GM18909 (cell line): ENCODE data around the gene HPSE2.
A peak's percentile ranks its signal among the peaks of the same experiment; 100 is the strongest.
"Not testable (repeated sequence)": the region's sequence is repeated elsewhere in the genome, so short reads cannot be mapped to it uniquely, and the experiment has no call there.

Experiments used
- ATAC-seq: cut with Tn5 transposase; IDR thresholded peaks from one replicate; pipeline ENCODE4 v1.9.1; 2021; ENCODE audit warnings: mild to moderate bottlenecking; ENCODE audit not compliant: unreplicated experiment, poor library complexity

Gene HPSE2

DNA sequence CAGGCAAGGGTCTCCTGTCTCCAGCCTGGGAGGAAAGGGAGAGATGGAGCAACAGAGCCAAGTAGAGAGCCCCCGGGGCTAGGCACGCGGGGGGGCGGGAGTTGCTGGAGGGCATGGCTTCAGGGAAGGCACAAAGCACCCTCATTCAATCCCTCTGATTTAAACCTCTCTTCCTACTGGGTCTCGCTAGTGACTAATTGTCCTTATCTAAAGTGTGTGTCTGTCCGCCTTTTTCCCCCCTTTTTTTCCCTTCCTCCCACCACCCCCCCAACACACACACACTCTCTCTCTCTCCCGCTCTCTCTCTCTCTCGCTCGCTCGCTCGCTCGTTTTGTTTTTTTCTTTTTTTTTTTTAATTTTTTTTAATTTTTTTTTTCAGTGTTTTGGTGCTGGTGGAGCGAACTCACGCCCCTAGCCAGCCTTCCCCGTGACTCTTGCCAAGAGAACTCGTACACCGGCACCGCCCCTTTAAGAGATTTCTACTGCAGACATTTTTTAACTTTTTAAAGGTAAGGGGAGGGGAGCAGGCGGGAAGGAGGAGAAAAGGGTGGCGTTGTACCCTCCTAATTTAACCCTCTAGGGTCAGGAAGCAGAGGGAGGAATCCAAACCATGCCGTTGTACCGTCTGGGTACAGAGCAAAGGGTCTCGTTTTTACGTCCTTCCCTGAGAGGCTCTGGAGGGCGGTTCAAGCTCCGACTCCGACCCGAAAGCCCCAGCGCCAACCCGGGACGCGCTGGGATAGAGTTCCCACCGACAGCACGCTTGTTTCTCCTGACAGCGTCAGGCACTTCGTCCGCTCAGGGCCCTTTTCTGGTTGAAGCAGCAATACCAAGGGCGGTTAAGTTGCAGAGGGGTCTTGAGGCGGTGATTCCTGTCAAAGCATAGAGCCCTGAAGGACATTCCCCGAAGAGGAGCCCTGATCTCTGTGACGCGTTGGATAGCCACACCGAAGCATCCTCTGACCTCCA lies at the start of gene HPSE2:
Gene HPSE2 (minus strand): TSS at position 195 of the 969 bp plus-strand sequence.
- no peak for ATAC-seq

DNA sequence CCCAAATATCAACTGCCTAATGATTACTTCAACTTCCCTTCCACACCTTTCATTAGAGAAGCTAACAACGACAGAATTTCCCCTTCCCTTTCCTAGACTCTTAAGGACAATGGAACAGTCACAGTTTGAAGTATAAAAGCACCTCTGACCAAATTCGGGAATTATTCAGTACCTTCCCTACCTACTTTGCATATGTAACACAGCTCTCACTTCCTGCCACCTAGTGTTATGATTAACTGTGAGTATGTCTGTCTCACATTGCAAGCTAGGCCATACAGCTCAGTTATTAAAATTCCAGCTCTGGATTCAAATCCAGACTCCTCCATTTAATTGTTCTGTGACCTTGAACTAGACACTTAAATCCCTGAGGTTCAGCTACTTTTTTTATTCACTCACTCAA lies 44.8 kb upstream of the HPSE2 start:
- peak; percentile 78 for ATAC-seq

DNA sequence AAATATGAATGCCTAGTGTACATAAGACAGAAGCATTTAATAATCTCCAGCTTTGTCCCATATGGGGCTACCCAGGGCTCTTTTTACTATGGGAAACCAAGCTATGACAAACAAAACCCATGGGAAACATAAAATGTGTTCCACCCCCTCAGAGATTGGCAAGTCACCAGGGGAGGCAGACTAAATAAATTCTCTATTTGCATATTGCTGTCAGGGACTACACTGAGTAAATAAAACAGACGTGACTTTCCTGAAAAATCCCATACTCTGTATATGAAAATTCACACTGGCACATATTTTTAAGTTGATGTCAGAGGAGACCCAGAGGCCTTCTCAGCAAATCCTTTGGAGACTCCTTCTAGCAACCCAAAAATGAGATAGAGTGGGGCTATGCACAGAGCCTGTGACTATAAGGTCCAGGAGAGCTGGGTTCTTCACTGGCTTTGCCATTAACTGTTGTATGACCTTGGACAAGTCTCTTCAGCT lies 44.0 kb upstream of the HPSE2 start:
- ATAC-seq: peak; percentile 42

DNA sequence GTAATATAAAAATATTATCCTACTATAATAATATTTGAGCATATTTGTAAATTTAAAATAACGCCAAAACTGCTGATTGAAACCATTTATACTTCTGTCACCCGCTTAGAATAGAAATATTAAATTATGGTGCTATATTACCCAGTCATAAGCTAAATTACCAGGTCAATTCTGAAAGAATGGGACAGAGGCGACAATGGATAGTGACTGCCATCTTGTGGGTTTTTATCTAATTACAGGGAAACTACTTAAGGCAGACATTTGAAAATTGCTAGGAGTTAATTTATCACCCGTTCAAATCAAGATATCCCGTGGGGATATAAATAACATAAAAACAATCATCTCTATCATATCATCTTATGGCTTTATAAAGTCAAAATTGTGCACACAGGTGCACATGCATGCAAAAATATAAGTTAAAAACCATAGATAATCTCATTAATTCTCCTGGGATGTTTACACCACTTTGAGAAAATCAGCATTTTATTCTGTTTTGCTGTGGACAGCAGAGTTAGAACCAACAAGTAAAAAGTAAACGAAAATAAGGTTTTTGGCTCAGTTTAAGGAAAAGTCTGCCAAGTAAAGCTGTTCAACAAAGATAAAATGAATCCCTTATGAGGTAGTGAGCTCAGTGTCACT lies 41.3 kb upstream of the HPSE2 start:
- ATAC-seq: no peak

DNA sequence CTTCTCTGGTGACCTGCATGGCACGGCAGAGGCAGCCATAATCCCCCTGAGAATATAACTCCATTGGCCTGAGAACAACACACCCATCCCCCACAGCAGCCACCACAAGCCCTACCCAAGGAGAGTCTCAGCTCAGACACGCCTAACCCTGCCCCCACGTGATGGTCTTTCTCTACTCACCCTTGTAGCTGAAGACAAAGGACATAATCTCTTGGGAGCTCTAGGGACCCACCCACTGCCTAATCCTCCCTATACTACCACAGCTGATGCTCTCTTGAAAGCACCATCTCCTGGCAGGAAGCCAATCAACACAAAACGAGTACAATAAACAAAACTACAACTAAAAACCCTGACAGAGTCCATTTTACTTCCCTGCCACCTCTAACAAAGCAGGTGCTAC lies 30.7 kb upstream of the HPSE2 start:
- no peak for ATAC-seq

DNA sequence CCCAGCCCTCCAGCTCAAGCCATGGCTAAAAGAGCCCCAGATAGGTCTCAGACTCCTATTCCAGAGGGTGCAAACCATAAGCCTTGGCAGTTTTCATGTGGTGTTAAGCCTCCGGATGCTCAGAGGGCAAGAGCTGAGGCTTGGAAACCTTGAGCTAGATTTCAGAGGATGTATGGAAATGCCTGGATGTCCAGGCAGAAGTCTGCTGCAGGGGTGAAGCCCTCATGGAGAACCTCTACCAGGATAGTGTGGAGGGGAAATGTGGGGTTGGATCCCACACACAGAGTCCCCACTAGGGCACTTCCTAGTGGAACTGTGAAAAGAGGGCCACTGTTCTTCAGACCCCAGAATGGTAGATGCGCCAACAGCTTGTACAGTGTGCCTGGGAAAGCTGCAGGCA lies 13.2 kb upstream of the HPSE2 start:
- ATAC-seq: no peak

DNA sequence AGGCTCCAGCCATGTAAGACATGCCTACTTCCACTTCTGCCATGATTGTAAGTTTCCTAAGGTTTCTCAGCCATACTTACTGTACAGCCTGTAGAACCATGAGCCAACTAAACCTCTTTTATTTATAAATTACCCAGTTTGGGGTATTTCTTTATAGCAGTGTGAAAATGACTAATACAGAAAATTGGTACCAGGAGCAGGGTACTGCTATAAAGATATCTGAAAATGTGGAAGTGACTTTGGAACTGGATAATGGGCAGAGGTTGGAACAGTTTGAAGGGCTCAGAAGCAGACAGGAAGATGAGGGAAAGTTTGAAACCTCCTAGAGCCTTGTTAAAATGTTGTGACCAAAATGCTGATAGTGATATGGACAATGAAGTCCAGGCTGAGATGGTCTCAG lies 12.2 kb upstream of the HPSE2 start:
- ATAC-seq: not testable (repeated sequence)

DNA sequence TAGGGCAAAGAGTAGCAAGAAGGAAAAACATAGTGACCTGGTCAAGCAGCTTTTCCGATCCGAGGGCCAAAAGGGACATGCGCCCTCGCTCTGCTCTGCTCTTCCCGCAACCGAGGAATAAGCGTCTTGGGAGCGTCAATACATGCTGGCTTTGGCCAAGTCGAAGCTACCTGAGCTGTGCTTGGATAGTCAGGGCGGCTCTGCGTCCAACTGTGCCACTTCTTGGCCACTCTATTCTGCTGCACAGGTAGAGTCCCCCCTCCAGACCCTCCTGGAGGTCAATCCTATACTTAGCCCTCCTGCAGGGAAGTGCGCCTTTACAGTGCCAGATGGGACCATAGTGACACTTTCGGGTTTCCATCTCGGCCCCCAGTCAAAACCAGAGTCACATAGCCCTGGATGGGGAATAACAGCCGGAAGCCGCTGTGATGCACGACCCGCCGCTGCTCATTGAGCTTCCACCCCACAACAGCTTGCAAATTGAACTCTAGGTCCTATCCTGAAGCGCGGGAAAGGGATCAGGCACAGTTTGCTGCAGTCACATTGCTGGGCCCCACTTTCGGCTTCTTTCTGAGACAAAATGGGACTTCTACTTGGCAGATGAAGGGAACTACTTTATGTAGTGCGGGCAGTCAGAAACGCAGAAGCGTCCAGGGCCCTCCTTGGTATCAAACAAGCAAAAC lies 1.1 kb upstream of the HPSE2 start:
- no peak for ATAC-seq

DNA sequence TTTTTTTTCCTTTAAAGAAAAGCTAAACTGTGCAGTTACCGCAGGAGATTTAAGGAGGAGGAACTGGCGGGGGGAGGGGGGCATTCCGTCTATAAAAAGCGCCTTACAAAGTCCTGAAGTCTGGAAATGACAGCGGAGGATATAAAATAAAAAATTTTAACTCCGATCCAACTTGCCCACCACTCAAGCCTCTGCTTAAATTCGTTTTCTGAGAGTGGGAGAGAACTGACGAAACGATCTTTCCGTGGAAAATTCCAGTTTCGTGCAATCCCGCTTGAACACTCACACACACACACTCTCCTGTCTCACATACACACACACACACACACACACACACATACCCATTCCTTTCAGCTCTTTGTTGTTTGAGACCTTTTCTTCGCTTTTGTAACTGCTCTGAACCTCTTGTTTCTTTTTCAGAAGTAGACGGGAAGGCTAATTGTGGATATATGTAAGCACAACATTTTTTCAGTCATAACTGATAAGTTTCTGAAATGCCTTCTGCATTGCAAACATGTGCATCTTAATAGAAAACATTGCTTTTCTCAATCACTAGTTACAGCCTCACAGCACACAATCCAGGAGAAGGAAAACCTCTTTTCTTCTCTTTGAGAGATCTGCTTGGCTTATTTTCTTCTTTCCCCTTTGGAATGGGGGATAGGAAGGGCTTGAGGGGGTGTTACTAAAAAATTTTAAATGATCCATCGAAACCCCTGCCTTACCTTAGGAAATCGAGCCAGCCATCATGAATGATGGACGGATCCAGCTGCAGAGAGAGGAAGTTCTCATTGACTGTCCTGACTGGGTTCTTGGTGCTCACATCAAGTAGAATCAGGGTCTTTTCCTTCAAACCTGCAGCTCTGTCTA lies 628 bp downstream of the HPSE2 start:
- no peak for ATAC-seq

DNA sequence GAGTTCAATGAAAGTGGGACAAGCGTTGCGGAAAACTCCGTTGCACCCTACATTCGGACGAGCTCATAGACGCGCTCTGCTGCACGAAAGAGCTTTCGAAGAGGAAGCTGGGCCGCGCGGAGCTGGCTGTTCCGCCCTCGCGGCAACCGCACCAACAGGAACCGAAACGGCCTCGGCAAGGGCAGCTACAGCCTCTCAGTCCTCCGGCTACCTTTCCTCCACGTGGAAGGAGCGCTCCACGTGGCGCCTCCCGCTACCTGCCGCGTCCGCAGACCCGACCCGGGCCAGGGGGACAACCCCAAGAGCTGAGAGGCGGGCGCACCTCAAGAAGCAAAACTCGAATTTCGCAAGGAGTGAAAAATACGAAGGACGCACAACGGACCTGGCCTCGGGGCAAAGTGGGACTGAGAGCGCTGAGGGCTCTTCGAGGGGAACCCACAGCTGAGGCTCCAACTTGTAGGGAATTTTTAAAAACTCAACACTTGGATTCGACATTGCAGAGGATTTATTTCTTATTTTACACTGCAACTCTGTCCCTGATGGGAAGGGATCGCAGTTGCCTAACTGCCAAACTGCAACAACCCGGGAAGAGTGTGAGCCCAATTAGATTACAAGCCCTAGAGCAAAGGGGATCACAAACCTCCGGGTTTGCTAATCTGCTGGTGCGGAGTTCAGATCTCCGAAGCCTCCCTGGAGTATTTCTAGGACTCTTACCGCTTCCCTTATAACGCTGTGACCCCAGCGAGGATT lies 1.4 kb downstream of the HPSE2 start:
- peak; percentile 99 for ATAC-seq

DNA sequence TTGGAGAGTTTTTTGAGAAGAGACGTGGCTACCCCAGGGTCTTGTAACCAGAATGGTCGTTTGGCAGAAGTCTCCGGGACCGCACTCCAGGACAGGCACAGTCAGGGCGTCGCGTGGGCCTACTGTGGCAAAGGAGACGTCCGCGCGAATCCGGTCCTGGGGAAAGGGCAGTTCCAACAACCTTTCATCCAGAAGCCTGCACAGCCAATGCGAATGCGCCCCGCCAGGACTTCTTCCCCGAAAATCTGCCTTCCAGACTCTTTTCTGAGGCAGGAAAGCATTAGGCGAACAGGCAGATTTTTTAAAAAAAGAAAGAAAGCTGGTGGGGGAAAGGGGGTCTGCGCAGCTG lies 2.0 kb downstream of the HPSE2 start:
- peak; percentile 17 for ATAC-seq

DNA sequence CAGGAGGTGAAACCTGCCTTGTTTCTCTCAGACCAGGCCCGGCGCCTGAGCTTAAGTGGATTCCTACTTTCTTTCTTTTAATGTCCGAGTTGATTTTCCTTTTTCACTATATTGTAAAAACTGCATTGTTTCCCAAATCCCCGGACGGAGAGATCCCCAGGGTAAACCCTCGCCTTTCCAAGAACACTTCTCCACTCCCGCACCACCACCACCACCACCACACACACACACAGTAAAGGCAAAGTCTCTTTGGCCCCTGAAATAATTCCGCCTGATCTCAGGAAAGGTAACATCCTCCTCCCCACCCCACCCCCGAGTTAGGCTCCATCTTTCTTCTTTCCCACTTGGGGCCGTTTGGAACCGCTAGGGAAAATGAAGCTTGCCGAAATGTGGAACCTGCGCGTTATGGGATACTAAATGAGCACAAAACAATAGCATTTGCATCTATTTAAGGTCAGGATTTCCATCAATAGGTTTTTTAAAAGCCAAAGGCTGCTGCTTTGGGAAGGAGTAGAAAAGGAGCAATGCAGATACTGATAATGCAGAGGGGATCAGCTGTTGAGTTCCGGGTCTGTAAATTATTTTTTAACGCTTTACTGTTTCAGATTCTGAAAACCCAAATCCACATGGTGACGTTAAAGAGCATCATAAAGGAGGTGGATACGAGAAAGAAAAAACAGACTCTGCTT lies 2.5 kb downstream of the HPSE2 start:
- ATAC-seq: no peak

DNA sequence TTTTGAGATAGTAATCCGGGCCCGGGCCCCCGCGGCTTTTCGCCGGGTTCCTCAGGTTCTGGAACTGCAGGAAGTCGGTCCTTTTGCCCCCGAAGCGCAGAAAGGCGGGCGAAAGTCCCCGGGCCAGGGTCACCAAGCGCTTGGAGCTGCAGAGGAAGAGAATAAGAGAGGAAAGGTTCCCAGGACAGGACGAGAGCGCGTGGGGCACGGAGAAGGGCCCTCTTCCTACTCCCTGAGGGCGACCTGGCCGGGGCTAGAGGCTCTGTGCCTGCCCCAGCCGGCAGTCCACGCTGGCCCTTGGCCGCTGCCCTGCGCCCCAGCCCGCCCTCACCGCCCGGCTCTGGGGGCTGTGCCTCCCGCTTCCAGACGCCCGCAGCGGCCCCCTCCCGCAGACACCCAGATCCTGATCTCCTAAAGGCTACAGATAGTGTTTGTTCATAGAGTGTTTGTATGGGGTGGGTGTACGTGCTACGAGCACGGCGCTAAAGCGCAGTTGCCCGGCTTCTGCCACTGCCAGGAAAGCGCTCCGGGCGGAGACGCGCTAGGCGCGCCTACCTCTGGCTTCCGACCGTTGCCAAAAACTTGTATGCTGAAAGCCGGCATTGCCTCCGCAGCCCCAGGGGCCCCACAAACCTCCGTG lies 3.2 kb downstream of the HPSE2 start:
- ATAC-seq: no peak

DNA sequence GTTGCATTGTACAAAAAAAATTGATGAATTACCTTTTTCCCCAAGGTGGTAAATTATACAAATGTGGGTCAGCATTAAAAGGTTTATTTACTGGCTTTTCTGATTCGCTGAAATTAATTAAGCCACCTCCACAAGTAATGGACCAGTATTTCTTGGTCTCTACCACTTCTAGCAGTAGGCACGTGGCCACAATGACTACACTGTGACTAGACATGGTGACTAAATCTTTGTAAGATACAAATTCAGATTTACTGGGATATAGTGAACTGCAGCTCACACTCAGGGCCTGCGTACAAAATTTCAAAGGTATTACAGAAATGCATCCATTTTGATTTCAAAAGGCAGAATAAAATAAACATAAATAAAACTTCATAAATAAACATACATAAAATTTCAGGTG lies 10.9 kb downstream of the HPSE2 start:
- ATAC-seq: no peak

DNA sequence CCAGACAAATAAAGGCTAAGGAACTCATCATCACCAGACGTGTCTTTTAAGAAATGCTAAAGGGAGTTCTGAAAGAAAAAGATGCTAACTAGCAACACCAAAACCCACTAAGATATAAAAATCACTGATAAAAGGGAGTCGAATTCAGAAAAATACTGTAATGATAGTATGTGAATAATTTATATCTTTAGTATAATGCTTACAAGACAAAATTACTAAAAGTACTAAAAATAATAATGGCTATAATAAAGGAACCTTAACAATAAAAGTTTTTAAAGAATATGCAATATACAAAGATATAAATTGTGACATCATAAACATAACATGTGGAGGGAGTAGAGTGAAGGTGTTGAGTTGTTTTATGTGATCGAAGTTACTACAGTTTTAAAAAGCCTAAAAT lies 28.3 kb downstream of the HPSE2 start:
- no peak for ATAC-seq

DNA sequence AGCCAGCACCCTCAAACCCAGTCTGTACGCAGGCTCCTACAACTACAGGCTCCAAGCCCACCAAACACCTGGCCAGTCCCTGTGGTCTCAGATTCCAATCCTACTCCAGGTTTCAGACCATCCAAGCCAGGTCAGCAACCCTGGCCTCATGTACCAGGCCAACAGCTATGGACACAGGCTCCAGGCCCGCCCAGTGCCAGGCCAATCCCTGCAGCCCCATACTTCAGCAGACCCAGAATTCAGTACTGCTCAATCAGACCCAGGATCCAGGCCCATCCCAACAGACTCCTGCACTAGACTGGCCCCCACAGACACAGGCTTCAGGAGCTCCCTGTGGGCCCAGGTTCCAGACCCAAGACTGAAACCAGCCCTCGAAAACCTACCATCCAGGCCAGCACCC lies 32.3 kb downstream of the HPSE2 start:
- ATAC-seq: no peak

DNA sequence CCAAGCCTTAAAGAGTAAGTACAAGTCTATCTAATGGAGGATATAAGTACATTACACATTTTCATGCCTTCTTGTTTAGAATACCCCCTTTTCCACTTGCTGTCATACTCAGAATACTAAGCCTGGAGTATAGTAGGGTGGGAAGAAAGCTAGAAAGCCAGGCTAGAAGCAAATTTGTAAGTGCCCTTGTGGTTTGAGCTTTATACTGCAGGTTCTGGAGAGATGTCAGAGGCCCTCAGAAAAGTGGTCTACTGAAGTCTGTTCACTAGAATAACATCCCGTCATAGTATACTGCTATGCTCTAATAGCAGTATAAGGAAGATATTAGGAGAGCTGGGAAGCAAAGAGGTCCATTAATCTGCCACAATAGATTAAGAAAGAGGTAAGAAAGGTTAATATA lies 62.7 kb downstream of the HPSE2 start:
- ATAC-seq: no peak

DNA sequence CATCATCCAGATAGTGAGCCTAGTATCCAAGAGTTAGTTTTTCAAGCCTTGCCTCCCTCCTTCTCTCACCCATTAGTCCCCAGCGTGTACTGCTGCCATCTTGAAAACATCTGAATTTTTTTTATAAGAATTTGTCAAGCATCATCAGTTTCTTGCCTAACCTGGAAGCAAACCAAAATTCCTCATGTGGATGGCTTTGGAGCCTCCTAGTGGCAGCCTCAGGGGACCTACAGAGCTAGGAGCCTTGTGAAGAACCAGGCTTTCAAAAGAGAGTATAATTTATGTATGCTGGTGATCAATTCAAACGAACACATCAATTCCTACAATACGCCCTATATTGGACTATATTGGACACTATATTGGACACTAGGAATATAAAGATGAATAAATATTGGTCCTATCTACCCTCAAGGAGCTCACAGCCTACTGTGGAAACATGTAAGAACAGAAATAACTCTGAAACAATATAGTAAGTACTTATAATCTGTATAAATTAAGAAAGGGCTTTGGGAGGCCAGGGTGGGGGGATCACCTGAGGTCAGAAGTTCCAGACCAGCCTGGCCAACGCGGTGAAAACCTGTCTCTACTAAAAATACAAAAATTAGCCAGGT lies 63.4 kb downstream of the HPSE2 start:
- ATAC-seq: no peak
